OCI-M2 (cell line): Measurements from ENCODE around the gene DOK6.
"Not testable (repeated sequence)": the region's sequence is repeated elsewhere in the genome, so short reads cannot be mapped to it uniquely, and the experiment has no call there.

Source experiments
- DNase-seq: peaks from one replicate; lab custom pipeline; 2025; ENCODE audit not compliant: unreplicated experiment; lab: John Stamatoyannopoulos, UW

Gene DOK6

DNA sequence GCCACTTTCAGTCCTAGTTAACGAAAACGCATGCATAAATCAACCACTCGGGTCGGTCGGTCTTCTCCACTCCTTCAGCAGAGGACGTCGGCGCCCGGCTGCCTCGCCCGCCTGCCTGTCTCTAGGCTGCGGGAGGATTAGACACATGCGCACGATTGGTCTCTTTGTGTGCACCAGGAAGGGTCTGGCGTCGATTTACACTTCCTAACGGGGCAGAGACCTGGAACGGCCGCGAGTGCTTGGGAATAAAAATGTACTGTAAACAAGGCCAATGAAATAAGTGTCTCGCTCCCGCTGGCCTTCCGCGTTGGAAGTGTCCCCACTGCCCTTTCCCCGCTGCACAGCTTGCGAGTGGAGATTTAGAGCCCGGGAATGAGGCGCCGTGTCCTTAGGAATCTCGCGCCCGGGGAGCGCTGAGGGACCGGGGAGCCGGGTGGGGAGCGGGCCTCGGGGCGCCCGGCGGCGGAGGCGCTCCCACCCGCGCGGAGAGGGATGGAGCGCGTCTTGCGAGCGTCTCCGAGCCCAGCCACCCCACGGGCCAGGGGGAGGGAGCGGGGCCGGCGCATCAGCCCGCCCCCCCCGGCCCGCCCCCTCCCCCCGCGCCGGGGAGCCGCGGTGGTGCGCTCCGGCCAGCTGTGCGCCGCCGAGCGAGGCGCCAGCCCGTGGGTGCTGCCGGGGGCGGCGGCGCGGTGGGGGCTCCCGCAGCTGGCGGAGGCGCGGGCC is at the start of gene DOK6:
Gene DOK6, plus strand, starts transcription at position 636 of the 723 bp plus-strand sequence.
- DNase-seq, result peak; percentile 42

DNA sequence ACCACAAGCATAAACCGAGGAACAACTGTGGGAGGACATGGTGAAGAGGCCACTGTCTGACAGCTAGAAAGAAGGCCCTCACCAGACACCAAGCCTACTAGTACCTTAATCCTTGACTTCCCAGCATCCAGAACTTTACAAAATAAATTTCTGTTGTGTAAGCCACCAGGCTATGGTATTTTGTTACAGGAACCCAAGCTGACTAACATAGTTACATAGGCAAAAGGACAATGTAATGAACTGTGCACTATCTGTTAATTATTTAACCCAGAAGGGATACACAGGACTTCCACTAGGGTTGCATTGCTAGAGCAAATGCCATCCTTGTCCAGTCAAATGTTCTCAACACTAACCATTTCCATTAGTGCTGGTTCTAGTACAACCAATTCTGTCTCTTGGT is 47.7 kb upstream of the DOK6 start:
- DNase-seq, result no peak

DNA sequence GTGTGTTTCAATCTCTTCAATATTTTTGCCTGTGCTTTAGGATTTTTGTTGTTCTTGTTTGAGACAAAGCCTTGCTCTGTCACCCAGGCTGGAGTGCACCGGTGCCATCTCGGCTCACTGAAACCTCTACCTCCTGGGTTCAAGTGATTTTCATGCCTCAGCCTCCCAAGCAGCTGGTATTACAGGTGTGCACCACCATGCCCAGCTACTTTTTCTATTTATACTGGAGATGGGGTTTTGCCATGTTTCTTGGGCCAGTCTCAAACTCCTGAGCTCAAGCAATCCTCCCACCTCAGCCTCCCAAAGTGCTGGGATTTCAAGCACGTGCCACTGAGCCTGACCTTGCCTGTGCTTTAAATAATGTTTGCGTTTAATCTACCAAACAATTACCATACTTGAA is 43.1 kb upstream of the DOK6 start:
- DNase-seq, result no peak

DNA sequence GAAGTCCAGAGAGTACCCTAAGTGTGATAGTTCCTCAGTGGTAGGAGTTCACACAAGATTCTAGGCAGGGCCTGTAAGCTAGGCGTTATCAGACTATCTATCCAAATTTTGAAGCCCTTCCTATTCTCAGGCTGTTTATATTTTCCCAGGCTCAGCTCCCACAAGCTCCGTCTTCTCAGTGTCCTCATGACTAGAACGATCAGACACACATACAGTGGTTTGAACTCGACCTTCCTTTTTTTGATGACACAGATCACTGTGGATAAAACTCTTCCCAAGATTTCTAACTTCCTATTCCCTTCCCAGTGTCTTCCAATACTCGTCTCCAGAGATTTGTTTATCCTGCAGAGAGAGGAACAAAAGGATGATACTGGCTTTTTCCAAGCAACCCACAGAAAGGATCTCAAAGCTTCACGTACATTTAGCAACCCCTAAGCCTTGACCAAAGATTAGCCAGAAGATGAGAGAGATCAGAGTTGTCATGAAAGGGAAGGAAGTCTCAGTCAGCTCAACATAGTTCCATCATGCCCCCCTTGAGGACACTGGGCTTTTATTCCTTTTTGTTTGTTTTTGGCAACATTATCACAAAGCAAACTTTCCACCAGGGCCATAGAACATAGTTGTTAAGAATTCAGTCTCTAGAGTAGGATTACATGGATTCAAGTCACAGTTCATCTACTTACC is 42.3 kb upstream of the DOK6 start:
- DNase-seq, result no peak

- DNase-seq, result not testable (repeated sequence)
Observed at GRCh38 chr18:69359768-69360167, 40.9 kb upstream of the DOK6 start.

- DNase-seq, result no peak
Observed at GRCh38 chr18:69364930-69365329, 35.8 kb upstream of the DOK6 start.

DNA sequence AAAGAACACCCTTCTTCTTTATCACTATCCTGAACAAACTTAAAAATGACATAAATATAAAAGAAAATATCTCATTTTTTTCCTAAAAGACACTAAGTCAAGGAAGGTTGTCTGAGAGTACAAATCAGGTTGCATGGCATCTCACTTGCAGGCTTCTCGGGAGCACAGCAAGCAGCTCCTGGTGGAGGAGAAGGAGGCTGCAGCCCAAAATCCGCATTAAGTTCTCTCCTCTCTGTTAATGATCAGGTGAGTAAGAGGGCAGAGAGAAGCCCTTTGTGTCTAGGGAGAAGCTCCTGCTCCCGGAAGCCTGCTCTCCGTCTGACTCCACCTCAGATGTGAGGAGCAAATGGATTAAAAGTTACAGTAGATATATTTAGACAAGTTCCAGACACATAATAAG is 35.0 kb upstream of the DOK6 start:
- no peak for DNase-seq

DNA sequence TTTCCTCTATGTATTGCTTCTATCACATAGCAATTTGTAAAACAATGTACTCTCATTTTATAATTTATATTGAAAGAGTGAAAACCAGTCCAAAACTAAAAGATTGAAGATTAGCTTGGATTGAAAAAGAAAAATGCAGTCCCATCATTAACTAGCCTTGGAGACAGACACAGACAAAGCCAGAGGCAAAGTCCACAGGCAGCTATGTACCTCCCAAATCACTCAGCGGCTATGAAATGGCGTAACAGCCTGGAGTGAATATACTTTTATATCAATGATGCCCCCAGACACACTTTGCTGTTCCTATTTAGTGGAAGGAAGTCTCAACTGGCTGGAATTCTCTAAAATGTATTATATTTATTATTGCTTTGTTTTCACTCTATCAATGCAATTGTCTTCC is 33.6 kb upstream of the DOK6 start:
- DNase-seq, result no peak

DNA sequence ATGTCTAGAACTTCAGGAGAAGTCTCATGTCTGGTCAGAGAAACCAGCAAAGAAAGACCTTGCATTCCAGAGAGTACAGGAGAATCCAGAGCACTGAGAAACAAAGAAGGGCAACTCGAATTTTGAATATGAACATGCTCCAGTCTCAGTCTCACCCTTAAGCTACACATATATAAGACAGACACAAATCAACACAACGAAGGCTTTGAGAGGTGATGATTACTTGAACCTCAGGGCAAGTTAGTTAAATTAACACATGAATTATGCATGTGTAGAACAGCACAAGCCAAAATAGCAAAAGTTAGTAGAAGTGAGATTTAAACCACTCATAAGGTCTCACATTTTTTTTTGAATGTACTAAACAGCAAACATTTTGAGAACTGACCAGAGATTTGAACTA is 29.0 kb upstream of the DOK6 start:
- DNase-seq, result no peak

GRCh38 chr18:69380324-69380723 is 20.4 kb upstream of the DOK6 start:
- no peak for DNase-seq

DNA sequence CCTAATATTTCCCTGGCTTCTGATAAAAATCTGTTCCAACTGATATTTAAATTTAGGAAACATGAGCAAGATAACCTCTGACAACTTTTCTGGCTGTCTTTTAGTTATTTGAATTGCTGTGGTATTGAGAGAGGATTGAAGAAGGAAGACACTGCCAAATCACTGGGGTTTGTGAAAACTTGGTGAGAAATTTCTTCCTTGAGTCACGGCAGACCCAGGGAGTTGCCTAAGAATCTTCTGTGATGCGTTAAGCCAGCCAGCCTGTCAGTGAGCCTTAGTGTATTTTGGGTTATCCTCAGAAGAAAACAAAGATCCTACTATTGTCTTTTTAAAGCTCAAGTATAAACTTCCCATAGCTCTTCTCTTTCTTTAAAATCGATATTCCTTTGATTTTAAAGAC is 17.5 kb upstream of the DOK6 start:
- DNase-seq, result no peak

DNA sequence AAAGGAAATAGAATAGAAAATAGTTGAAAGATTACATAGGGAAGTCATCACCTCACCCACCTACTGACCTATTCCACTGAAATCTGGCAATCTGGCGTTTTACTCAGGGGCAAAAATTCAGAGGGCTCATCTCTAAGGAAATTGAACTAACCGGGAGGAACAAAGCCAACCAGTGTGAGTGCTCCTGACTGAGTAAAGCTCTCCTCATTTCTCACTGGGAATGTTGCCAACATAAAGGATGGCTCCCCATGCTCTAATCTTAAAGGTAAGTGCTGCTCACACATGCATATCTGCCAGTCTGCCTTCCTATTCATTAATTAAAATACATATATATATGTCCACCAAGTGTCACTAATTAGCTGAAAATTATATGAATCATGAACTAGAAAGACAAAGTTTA is 13.5 kb upstream of the DOK6 start:
- no peak for DNase-seq

DNA sequence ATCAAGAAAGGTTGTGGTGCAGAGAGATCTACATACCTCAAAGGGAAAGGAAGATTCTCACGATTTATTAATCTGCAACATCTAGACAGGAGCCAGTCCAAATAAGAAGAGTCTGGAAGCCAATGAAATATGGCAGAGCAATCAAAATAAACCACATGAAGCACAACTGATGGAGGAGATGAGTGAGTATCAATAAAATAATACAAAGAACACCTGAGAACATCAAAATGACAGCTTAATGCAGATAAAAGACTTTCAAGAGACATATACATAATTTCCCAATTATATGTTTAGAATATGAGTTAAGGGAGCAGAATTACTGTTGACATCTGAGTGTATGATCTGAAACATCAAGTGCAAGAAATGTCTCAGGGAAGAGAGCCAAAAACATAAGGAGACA is 12.5 kb upstream of the DOK6 start:
- DNase-seq, result no peak

DNA sequence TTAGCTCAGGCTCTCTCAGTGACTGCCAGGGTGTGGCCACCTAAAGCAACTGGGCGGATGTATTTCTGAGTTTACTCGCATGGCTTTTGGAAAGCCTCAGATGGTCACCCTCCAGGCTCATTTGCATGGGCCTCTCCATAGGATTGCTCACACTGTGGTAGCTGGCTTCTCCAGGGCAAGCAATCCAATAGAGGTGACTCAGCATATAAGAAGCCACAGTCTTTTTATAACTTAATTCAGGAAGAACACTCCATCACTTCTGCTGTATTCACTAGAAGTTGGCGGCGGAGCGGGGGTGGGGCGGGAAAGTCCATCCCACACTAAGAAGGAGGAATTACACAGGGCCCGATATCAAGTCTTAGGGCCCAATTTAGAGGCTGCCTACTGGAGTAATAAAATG is 3.6 kb upstream of the DOK6 start:
- no peak for DNase-seq

GRCh38 chr18:69399253-69399652 is 1.4 kb upstream of the DOK6 start:
- DNase-seq, result no peak

DNA sequence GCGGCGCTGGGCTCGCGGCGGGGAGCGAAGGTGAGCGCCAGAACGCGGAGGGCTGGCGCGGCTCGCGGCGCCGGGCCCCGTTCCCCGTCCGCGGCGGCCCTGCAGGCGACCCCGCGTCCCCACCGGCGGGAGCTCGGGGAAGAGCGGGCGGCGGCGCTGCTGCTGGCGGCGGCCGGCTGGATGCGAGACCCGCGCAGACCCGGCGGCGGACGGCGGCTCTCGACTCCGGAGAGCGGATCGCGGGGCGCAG is 213 bp downstream of the DOK6 start:
- DNase-seq, result no peak

DNA sequence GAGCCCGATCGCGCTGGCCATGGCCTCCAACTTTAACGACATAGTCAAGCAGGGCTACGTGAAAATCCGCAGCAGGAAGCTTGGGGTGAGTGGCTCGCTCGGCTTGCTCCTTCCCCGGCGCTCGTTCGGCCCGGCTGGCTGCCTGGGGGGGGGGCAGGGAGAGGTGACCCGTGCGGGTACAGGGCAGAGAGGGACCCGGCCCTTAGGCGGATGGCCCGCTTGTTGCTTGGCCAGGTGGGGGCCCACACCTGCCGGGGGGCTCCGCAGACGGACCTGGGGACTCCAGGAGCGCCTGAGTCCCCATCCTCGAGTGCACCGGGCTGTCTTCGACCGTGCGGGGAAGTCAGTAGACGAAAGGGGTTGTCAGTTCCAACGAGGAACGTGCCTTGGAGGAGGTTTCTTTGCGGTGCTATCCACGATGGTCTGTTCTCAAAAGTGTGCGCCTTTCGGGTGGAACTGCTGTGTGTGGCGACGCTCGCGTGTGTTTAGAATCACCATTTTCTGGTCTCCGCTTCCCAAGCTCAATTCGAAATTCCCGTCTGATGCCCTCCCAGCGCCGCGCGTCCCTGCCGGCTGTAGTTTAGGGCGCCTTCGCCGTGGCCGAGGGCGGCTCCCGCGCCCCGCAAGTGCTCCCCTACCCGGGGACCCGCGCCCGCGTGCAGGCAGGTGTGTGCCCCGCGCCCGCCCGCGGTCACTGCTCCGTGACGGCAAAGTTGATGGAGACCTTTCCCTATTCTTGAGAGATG is 711 bp downstream of the DOK6 start:
- no peak for DNase-seq

GRCh38 chr18:69401972-69402532 is 1.4 kb downstream of the DOK6 start:
- no peak for DNase-seq

DNA sequence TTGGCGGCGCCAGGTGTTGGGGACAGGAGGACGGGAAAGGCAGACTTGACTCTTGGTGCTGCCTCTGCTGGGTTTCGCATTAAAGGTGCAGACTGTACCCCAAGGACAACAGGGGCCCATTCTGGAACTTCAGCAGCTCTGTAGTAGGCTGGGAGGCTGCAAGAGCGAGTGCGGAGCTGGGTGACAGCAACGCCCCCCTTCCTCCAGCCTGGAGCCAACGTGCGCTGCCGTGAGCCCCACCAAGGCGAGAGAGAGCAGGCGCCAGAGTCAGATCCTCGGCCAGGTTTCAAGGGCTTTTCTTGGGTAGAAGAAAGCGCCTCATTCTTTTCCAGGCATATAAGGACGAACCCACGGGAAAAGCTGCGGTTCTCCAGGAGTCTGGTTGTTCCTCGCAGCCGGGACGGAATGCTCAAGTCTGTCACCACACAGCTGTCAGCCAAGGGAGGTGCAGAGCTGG is 1.9 kb downstream of the DOK6 start:
- DNase-seq, result no peak

GRCh38 chr18:69408522-69408921 is 7.8 kb downstream of the DOK6 start:
- DNase-seq, result no peak

- no peak for DNase-seq
Observed at GRCh38 chr18:69411199-69411598, 10.5 kb downstream of the DOK6 start.

- no peak for DNase-seq
Observed at GRCh38 chr18:69414184-69414583, 13.5 kb downstream of the DOK6 start.
